ENCODE results near the gene OR10AD1. TPM values are rescaled to one million over a fixed set of nuclear protein-coding genes. Genes with fewer than 3 reads are reported as not detected.
"Not testable (repeated sequence)": the region's sequence is repeated elsewhere in the genome, so short reads cannot be mapped to it uniquely, and the experiment has no call there.

The OR10AD1 gene
- not detected in 2 replicates for total RNA-seq (2014; rRNA removed; shearing (Covaris generic))
- polyA plus RNA-seq (2016; fragmentation: Nextera tagmentation; extraction: Ambion mirVana), result not detected in 2 replicates

DNA sequence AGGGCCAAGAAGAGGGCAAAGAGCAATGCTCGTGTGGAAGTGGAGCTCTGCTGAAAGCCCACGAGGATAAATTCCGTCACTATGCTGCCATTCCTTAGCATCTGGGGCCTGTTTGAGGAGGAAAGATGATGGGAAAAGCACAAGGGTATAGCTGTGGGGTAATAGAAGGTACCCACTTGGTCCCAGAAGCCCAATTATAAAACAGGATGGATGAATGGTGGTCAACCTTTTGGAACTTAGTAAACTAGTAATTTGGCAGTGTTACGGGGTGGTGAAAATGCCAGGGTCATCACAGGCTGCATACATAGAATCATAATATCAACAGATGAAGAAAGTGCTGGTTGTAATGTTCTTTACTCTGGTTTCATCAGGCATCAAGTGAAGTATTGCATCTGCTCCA is at the start of gene OR10AD1:
Gene OR10AD1, minus strand, starts transcription at position 101 of the 400 bp plus-strand sequence. Its CDS starts 0 bp downstream, at position 101.
- in situ Hi-C loops (cut with MboI), result no loop called here
- Histone ChIP-seq H3K4me1 (ENCODE audit: insufficient read depth) (peaks cover 13% of the 10 kb centered on the region), H3K36me3 (ENCODE audit: low read depth) (no peaks in the 10 kb centered on the region), H3K27ac (no peak within 1 kb of the TSS), H3K9ac (no peak within 1 kb of the TSS), H2AFZ (no peak within 1 kb of the TSS), H4K20me1 (ENCODE audit: insufficient read depth) (no peaks in the 10 kb centered on the region), H3K4me3 (no peak within 1 kb of the TSS), H3F3A (ENCODE audit: insufficient read depth) (peaks cover 5% of the 10 kb centered on the region; the same call in 1 of the 2 replicates), H3K27me3 (replicated peaks; ENCODE audit: insufficient read depth) (no peaks in the 10 kb centered on the region), H3K79me2 (ENCODE audit: insufficient read depth) (peaks cover 11% of the 10 kb centered on the region; the same call in 1 of the 2 replicates), H3K9me3 (ENCODE audit: low read depth) (no peaks in the 10 kb centered on the region), H3K9me2 (ENCODE audit: insufficient read depth) (no peaks in the 10 kb centered on the region), H3K4me2 (ENCODE audit: unreplicated experiment) (no peak within 1 kb of the TSS)
- no peak for DNase-seq
- TF ChIP-seq EZH2phosphoT487 (IDR thresholded peaks at IDR 0.05; ENCODE audit: insufficient read depth, low read depth), result no peak
- WGBS, 2 experiments (ENCODE audit: low coverage in 1 of 2, low lambda C conversion rate in 2 of 2, missing lambda C conversion rate in 2 of 2), result 74 to 79% methylated on average over 4 of the region's 4 CpGs

DNA sequence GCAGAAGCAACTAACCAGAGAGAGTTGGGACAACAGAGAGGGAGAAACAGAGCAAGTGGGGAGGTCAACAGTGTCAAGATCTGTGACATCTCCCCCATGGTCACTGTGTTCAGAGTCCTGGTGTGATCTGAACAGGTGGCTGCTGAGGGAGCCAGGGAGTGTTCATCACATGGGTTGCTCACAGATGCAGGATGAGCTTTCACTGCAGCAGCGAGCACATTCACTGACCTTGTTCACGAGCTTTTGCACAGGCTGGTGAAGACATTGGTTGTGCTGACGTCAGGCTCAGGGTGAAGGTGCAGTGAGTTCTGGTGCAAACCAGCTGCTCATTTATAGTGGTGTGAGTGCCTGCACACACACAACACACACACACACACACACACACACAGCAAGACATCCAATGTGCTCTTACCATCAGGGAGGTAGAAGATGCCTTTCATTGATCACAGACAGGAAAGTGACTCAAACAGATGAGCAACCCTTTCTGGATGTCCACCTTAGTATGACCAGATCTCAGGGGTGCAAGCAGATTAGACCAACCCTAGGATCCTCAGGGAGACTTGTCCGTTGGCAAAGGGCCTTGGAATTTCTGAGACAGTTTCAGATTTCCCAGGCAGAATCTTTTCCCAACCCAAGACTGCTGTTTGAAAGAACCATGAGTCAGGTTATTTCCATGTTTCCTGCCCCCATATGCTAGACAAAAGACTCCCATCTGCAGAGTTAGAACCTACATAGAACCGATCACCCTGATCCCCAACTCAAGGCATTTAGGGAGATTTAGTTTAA is 44.3 kb upstream of the OR10AD1 start:
- Histone ChIP-seq H3F3A (ENCODE audit: insufficient read depth) (no peaks in the 10 kb centered on the region), H3K9me2 (ENCODE audit: insufficient read depth) (no peaks in the 10 kb centered on the region), H3K27ac (no peak overlapping the region), H3K9ac (no peak overlapping the region), H3K36me3 (ENCODE audit: low read depth) (no peaks in the 10 kb centered on the region), H3K27me3 (replicated peaks; ENCODE audit: insufficient read depth) (peaks cover 10% of the 10 kb centered on the region), H3K4me2 (ENCODE audit: unreplicated experiment) (no peak overlapping the region), H3K4me3 (no peak overlapping the region), H4K20me1 (ENCODE audit: insufficient read depth) (no peaks in the 10 kb centered on the region), H3K4me1 (ENCODE audit: insufficient read depth) (no peaks in the 10 kb centered on the region), H3K79me2 (ENCODE audit: insufficient read depth) (no peaks in the 10 kb centered on the region), H2AFZ (no peak overlapping the region), H3K9me3 (ENCODE audit: low read depth) (no peaks in the 10 kb centered on the region)
- in situ Hi-C loops (cut with MboI), result no loop called here
- 1 to 8% methylated on average over 5 of the region's 5 CpGs for WGBS, 2 experiments (ENCODE audit: low coverage in 1 of 2, low lambda C conversion rate in 2 of 2, missing lambda C conversion rate in 2 of 2)
- DNase-seq, result peak; percentile 9
- TF ChIP-seq EZH2phosphoT487 (IDR thresholded peaks at IDR 0.05; ENCODE audit: insufficient read depth, low read depth), result no peak
- no peak for TF ChIP-seq EZH2 (IDR thresholded peaks at IDR 0.05; ENCODE audit: insufficient read depth, poor library complexity, severe bottlenecking)

DNA sequence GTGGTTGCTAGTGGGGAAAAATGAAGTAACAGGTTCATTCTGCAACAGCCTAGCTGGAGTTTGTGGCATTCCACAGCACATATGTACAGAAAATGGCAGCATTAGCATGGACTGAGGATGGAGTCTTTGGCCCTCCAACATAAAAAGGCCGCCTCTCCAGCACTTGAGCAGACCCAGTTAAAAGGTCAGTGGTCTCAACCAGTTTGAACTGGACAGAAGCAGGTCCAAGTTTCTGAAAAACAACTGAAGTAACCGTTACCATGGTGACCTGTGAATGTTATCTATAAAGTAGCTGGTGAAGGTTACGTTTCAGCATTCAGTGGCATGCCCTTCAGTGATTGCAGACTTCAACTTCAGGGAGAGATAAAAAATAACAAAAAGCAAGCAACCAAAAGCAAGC is 34.1 kb upstream of the OR10AD1 start:
- H3K4me3 ChIP-seq, result no peak overlapping the region
- 12 to 22% methylated on average over 3 of the region's 3 CpGs for WGBS, 2 experiments (ENCODE audit: low coverage in 1 of 2, low lambda C conversion rate in 2 of 2, missing lambda C conversion rate in 2 of 2)
- in situ Hi-C loops (cut with MboI), result no loop called here
- no peak for TF ChIP-seq EZH2phosphoT487 (IDR thresholded peaks at IDR 0.05; ENCODE audit: insufficient read depth, low read depth)
- TF ChIP-seq EZH2 (IDR thresholded peaks at IDR 0.05; ENCODE audit: insufficient read depth, poor library complexity, severe bottlenecking), result no peak
- H2AFZ ChIP-seq, result no peak overlapping the region
- no peak for DNase-seq
- H3K27ac ChIP-seq, result no peak overlapping the region
- H3F3A ChIP-seq (ENCODE audit: insufficient read depth), result no peaks in the 10 kb centered on the region
- H3K79me2 ChIP-seq (ENCODE audit: insufficient read depth), result no peaks in the 10 kb centered on the region
- no peak overlapping the region for H3K9ac ChIP-seq
- no peaks in the 10 kb centered on the region for H3K27me3 ChIP-seq (replicated peaks; ENCODE audit: insufficient read depth)
- no peaks in the 10 kb centered on the region for H3K4me1 ChIP-seq (ENCODE audit: insufficient read depth)
- H3K9me2 ChIP-seq (ENCODE audit: insufficient read depth), result no peaks in the 10 kb centered on the region
- no peaks in the 10 kb centered on the region for H4K20me1 ChIP-seq (ENCODE audit: insufficient read depth)
- H3K4me2 ChIP-seq (ENCODE audit: unreplicated experiment), result no peak overlapping the region
- H3K9me3 ChIP-seq (ENCODE audit: low read depth), result no peaks in the 10 kb centered on the region
- no peaks in the 10 kb centered on the region for H3K36me3 ChIP-seq (ENCODE audit: low read depth)

- H4K20me1 ChIP-seq (ENCODE audit: insufficient read depth), result no peaks in the 10 kb centered on the region
- H3K79me2 ChIP-seq (ENCODE audit: insufficient read depth), result no peaks in the 10 kb centered on the region
- DNase-seq, result no peak
- in situ Hi-C loops (cut with MboI), result no loop called here
- H2AFZ ChIP-seq, result no peak overlapping the region
- no peaks in the 10 kb centered on the region for H3K27me3 ChIP-seq (replicated peaks; ENCODE audit: insufficient read depth)
- 33 to 36% methylated on average over 4 of the region's 4 CpGs for WGBS, 2 experiments (ENCODE audit: low coverage in 1 of 2, low lambda C conversion rate in 2 of 2, missing lambda C conversion rate in 2 of 2)
- H3K9ac ChIP-seq, result no peak overlapping the region
- TF ChIP-seq EZH2 (IDR thresholded peaks at IDR 0.05; ENCODE audit: insufficient read depth, poor library complexity, severe bottlenecking) (no peak), EZH2phosphoT487 (IDR thresholded peaks at IDR 0.05; ENCODE audit: insufficient read depth, low read depth) (no peak)
- no peaks in the 10 kb centered on the region for H3K4me1 ChIP-seq (ENCODE audit: insufficient read depth)
- no peaks in the 10 kb centered on the region for H3F3A ChIP-seq (ENCODE audit: insufficient read depth)
- H3K27ac ChIP-seq, result no peak overlapping the region
- H3K4me3 ChIP-seq, result no peak overlapping the region
- H3K9me3 ChIP-seq (ENCODE audit: low read depth), result no peaks in the 10 kb centered on the region
- H3K9me2 ChIP-seq (ENCODE audit: insufficient read depth), result no peaks in the 10 kb centered on the region
- no peak overlapping the region for H3K4me2 ChIP-seq (ENCODE audit: unreplicated experiment)
- no peaks in the 10 kb centered on the region for H3K36me3 ChIP-seq (ENCODE audit: low read depth)
These were observed 32.8 kb upstream of the OR10AD1 start for GRCh38 chr12:48235796-48236333.

DNA sequence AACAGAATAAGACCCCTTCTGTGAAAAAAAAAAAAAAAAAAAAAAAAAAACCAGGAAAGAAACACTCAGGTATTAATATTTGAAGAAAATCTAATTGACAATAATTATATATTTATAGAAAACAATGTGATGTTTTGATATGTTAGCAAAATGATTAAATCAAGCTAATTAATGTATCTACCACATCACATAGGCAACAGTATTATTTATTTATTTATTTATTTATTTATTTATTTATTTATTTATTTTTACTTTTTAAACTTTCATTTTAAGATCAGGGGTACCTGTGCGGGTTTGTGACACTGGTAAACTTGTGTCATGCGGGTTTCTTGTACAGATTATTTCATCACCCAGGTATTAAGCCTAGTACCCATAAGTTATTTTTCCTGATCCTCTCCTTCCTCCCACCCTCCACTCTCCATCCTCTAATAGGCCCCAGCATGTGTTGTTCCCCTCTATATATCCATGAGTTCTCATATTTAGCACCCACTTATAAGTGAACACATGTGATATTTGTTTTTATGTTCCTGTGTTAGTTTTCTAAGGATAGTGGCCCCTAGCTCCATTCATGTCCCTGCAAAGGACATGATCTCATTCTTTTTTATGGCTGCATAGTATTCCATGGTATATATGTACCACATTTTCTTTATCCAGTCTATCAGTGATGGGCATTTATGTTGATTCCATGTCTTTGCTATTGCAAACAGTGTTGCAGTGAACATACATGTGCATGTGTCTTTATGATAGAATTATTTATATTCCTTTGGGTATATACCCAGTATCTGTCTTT is 28.3 kb upstream of the OR10AD1 start:
- in situ Hi-C loops (cut with MboI); H3K27ac ChIP-seq: not testable (repeated sequence)
- WGBS, 2 experiments (ENCODE audit: low coverage in 1 of 2, low lambda C conversion rate in 2 of 2, missing lambda C conversion rate in 2 of 2), result 80 to 81% methylated on average over 2 of the region's 2 CpGs

GRCh38 chr12:48224533-48224932 is 21.4 kb upstream of the OR10AD1 start:
- in situ Hi-C loops (cut with MboI); H3K79me2 ChIP-seq (ENCODE audit: insufficient read depth); H3K9me2 ChIP-seq (ENCODE audit: insufficient read depth); H4K20me1 ChIP-seq (ENCODE audit: insufficient read depth); H3K9ac ChIP-seq; H3F3A ChIP-seq (ENCODE audit: insufficient read depth); H3K27ac ChIP-seq; DNase-seq; H3K9me3 ChIP-seq (ENCODE audit: low read depth); H3K4me1 ChIP-seq (ENCODE audit: insufficient read depth); H3K36me3 ChIP-seq (ENCODE audit: low read depth); H3K4me2 ChIP-seq (ENCODE audit: unreplicated experiment); H3K4me3 ChIP-seq; H2AFZ ChIP-seq; H3K27me3 ChIP-seq (replicated peaks; ENCODE audit: insufficient read depth): not testable (repeated sequence)
- 24 to 25% methylated on average over 3 of the region's 3 CpGs for WGBS, 2 experiments (ENCODE audit: low coverage in 1 of 2, low lambda C conversion rate in 2 of 2, missing lambda C conversion rate in 2 of 2)

More for the DNA sequence above, 28.3 kb upstream of the OR10AD1 start:
- not testable (repeated sequence) for H3K4me1 ChIP-seq (ENCODE audit: insufficient read depth); H3K79me2 ChIP-seq (ENCODE audit: insufficient read depth); H3K27me3 ChIP-seq (replicated peaks; ENCODE audit: insufficient read depth); H3K4me2 ChIP-seq (ENCODE audit: unreplicated experiment); H3K9ac ChIP-seq; H2AFZ ChIP-seq; H3K36me3 ChIP-seq (ENCODE audit: low read depth); H3F3A ChIP-seq (ENCODE audit: insufficient read depth); H3K9me3 ChIP-seq (ENCODE audit: low read depth); H3K9me2 ChIP-seq (ENCODE audit: insufficient read depth); H3K4me3 ChIP-seq; DNase-seq; H4K20me1 ChIP-seq (ENCODE audit: insufficient read depth)

All from GM23248 (cell line).